Loucy (cell line): Measurements from ENCODE around the gene AFF4.

Experiments
- H2AFZ ChIP-seq: fragments of 200-600 bp; sonication (generic); 2 replicates; pipeline ENCODE4 v1.6.0; 2016; ENCODE audit warnings: antibody characterized with exemption, mild to moderate bottlenecking, low read length, moderate library complexity
- H3F3A ChIP-seq: fragments of 200-600 bp; 2 replicates; pipeline ENCODE4 v1.6.0; 2016; ENCODE audit warnings: antibody characterized with exemption, low read depth, mild to moderate bottlenecking
- H3K27me3 ChIP-seq: fragments of 200-600 bp; sonication (generic); 2 replicates; pipeline ENCODE4 v1.6.1; 2014; ENCODE audit warnings: low read length, mild to moderate bottlenecking; ENCODE audit not compliant: insufficient read depth, poor library complexity, severe bottlenecking
- H3K36me3 ChIP-seq: fragments of 200-600 bp; sonication (generic); 2 replicates; pipeline ENCODE4 v1.6.1; 2016; ENCODE audit warnings: low read length; ENCODE audit not compliant: insufficient read depth
- H3K4me1 ChIP-seq: fragments of 200-600 bp; sonication (generic); 2 replicates; pipeline ENCODE4 v1.5.1; 2014; ENCODE audit warnings: low read length, mild to moderate bottlenecking; ENCODE audit not compliant: insufficient read depth, poor library complexity, severe bottlenecking
- H3K4me2 ChIP-seq: fragments of 200-600 bp; sonication (generic); 2 replicates; pipeline ENCODE4 v1.6.0; 2014; ENCODE audit warnings: antibody characterized with exemption, low read length, low read depth, mild to moderate bottlenecking; ENCODE audit not compliant: poor library complexity, severe bottlenecking
- H3K4me3 ChIP-seq: fragments of 200-600 bp; sonication (generic); 2 replicates; pipeline ENCODE4 v1.5.1; 2014; ENCODE audit warnings: low read length, mild to moderate bottlenecking, mixed read lengths; ENCODE audit not compliant: poor library complexity, severe bottlenecking
- H3K79me2 ChIP-seq: fragments of 200-600 bp; sonication (generic); 2 replicates; pipeline ENCODE4 v1.6.1; 2014; ENCODE audit warnings: low read length; ENCODE audit not compliant: insufficient read depth
- H3K9ac ChIP-seq: fragments of 200-600 bp; sonication (generic); 2 replicates; pipeline ENCODE4 v1.6.0; 2014; ENCODE audit warnings: mild to moderate bottlenecking, low read depth, low read length, moderate library complexity; ENCODE audit not compliant: poor library complexity, severe bottlenecking
- H3K9me2 ChIP-seq: fragments of 200-600 bp; sonication (generic); replicated peaks from 2 replicates; pipeline ENCODE4 v1.6.1; 2016; ENCODE audit warnings: low read depth, low read length, mixed read lengths
- H3K9me3 ChIP-seq: fragments of 200-600 bp; sonication (generic); 2 replicates; pipeline ENCODE4 v1.6.1; 2014; ENCODE audit warnings: mild to moderate bottlenecking, antibody characterized with exemption, low read length, low read depth; ENCODE audit not compliant: insufficient read depth
- H4K20me1 ChIP-seq: fragments of 200-600 bp; sonication (generic); 2 replicates; pipeline ENCODE4 v1.6.0; 2014; ENCODE audit warnings: antibody characterized with exemption, low read length, mild to moderate bottlenecking; ENCODE audit not compliant: insufficient read depth, poor library complexity, severe bottlenecking
- EZH2phosphoT487 ChIP-seq: fragments of 200-600 bp; IDR thresholded peaks from 2 replicates; pipeline ENCODE4 v1.6.1; 2018; ENCODE audit warnings: antibody characterized with exemption, mild to moderate bottlenecking, moderate library complexity, borderline replicate concordance
- TF ChIP-seq, protein P1 (sequence below): fragments of 200-600 bp; sonication (generic); conservative IDR thresholded peaks from 2 replicates; pipeline ENCODE4 v1.5.1; 2014; ENCODE audit warnings: mild to moderate bottlenecking, antibody characterized with exemption, low read length

AFF4 gene

DNA sequence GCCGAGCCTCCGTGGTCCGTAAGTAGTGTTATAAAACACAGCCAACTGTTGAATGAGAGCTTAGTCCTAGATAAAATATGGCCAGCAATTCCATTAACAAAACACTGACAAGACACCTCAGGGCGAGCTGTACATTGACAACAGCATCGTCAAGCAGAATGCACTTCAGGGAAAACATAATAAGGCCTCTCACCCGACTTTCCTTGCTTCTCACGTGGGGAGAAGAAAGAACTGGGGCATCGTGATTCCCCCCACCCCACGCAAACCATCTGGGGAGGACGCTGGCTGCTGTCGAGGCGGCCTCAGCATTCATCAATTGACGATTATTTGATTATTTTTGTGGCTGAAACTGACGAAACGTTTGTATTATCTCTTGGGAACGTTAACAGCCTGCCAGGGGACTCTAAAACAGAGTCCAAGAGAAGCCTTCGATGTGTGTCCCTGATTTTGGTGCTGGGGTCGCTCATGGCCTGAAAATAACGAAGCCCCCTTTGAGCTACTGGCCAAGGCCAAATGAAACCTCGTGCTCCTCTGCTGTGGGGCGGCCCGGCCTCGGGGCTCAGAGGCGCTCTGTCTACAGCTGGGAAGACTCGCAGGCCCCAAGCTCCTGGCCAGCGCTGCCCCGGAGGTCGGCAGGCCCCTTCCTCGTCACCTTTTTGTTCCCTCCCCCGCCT lies 97.6 kb downstream of the AFF4 start:
- H3K79me2 ChIP-seq, result peaks cover 22% of the 10 kb centered on the region
- H3K4me3 ChIP-seq, result peak overlapping the region; percentile 88
- peak overlapping the region; percentile 84 for H2AFZ ChIP-seq
- H4K20me1 ChIP-seq, result peaks cover 11% of the 10 kb centered on the region
- no peaks in the 10 kb centered on the region for H3K9me3 ChIP-seq
- TF ChIP-seq, protein P1, sequence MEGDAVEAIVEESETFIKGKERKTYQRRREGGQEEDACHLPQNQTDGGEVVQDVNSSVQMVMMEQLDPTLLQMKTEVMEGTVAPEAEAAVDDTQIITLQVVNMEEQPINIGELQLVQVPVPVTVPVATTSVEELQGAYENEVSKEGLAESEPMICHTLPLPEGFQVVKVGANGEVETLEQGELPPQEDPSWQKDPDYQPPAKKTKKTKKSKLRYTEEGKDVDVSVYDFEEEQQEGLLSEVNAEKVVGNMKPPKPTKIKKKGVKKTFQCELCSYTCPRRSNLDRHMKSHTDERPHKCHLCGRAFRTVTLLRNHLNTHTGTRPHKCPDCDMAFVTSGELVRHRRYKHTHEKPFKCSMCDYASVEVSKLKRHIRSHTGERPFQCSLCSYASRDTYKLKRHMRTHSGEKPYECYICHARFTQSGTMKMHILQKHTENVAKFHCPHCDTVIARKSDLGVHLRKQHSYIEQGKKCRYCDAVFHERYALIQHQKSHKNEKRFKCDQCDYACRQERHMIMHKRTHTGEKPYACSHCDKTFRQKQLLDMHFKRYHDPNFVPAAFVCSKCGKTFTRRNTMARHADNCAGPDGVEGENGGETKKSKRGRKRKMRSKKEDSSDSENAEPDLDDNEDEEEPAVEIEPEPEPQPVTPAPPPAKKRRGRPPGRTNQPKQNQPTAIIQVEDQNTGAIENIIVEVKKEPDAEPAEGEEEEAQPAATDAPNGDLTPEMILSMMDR, result no peak
- no peak for TF ChIP-seq EZH2phosphoT487
- H3K36me3 ChIP-seq, result peaks cover 7% of the 10 kb centered on the region; the same call in 1 of the 2 replicates
- peak overlapping the region; percentile 86 for H3K4me2 ChIP-seq
- no peaks in the 10 kb centered on the region for H3K9me2 ChIP-seq
- no peaks in the 10 kb centered on the region for H3F3A ChIP-seq
- H3K9ac ChIP-seq, result peak overlapping the region; percentile 84
- H3K27me3 ChIP-seq, result no peaks in the 10 kb centered on the region
- peaks cover 5% of the 10 kb centered on the region for H3K4me1 ChIP-seq

DNA sequence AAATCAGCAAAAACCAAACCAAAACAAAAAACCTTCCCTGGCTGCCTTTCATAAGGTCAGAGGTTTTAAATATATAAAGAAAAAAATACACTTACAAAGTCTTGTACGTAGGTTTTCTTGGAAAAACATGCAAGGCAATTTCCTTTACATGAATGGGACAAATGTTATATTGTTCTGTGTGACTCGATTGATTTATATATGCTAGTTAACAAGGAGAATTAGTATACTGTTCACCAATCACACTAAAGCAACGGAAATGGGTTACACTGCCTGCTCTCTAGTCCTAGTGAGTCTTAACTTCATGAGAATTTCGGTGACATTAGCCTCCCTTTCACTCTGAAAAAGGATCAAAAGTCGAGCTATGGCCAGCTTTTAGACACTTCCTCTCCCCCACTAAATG lies 102.7 kb downstream of the AFF4 start:
- H2AFZ ChIP-seq, result no peak overlapping the region
- no peak for TF ChIP-seq EZH2phosphoT487
- TF ChIP-seq, protein P1, result no peak
- no peaks in the 10 kb centered on the region for H3K9me3 ChIP-seq
- H3K4me3 ChIP-seq, result no peak overlapping the region
- H3K4me2 ChIP-seq, result no peak overlapping the region
- H3K27me3 ChIP-seq, result no peaks in the 10 kb centered on the region
- H3K36me3 ChIP-seq, result no peaks in the 10 kb centered on the region
- H4K20me1 ChIP-seq, result no peaks in the 10 kb centered on the region
- no peak overlapping the region for H3K9ac ChIP-seq
- no peaks in the 10 kb centered on the region for H3K9me2 ChIP-seq
- H3F3A ChIP-seq, result no peaks in the 10 kb centered on the region
- H3K79me2 ChIP-seq, result 0 out of 2 replicates have a peak, but pooled peaks cover 1% of the 10 kb centered on the region
- H3K4me1 ChIP-seq, result no peaks in the 10 kb centered on the region

DNA sequence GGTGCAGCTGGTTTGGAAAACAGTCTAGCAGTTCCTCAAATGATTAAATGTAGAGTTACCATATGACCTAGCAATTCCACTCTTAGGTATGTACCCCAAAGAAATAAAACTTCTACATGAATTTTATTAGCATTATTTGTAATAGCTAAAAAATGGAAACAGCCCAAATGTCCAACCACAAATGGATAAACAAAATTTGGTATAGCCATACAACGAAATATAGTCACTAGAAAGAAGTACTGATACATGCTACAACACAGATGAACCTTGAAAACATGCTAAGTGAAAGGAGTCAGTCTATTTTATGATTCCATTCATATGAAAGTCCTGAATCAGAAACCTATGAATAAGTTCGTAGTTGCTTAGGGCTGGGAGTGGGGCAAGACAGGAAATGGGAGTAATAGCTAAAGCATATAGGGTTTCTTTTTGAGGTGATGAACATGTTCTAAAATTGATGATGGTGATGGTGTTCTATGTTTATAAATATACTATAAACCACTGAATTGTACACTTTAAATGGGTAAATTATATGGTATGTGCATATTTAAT lies 103.5 kb downstream of the AFF4 start:
- no peaks in the 10 kb centered on the region for H4K20me1 ChIP-seq
- H3K4me2 ChIP-seq, result no peak overlapping the region
- no peaks in the 10 kb centered on the region for H3K9me3 ChIP-seq
- no peaks in the 10 kb centered on the region for H3F3A ChIP-seq
- no peaks in the 10 kb centered on the region for H3K4me1 ChIP-seq
- no peaks in the 10 kb centered on the region for H3K36me3 ChIP-seq
- no peaks in the 10 kb centered on the region for H3K27me3 ChIP-seq
- no peak overlapping the region for H3K9ac ChIP-seq
- H3K4me3 ChIP-seq, result no peak overlapping the region
- no peaks in the 10 kb centered on the region for H3K9me2 ChIP-seq
- no peak overlapping the region for H2AFZ ChIP-seq
- TF ChIP-seq, protein P1, result no peak
- no peak for TF ChIP-seq EZH2phosphoT487
- no peaks in the 10 kb centered on the region for H3K79me2 ChIP-seq
